Heart right ventricle (tissue), 16 donors: Measurements from ENCODE around the gene HTRA3. TPM values are rescaled to one million over a fixed set of nuclear protein-coding genes. Genes with fewer than 3 reads are reported as not detected.

Experiments used
- ATAC-seq, 8 donors: fragments of 200-7000 bp; cut with Tn5 transposase; one replicate each; pipeline ENCODE4 v1.9.1; 2020; ENCODE audit warnings: mild to moderate bottlenecking in 8 of 8, moderate library complexity in 8 of 8, moderate number of reproducible peaks in 1 of 8
- DNase-seq, 2 donors: peaks; one replicate each; pipeline ENCODE4 v3.0.0-alpha.2; 2020
- H3K27ac ChIP-seq, 10 donors: fragments of 200-600 bp; sonication (generic) in 2 of 10; one replicate each; pipeline versions ENCODE4 v1.5.0 to v1.8.0; 2020 to 2022; ENCODE audit warnings: mild to moderate bottlenecking in 3 of 10
- H3K27me3 ChIP-seq, 7 donors: fragments of 200-600 bp; one replicate each; pipeline ENCODE4 v1.8.0; 2021 to 2022; ENCODE audit warnings: mild to moderate bottlenecking in 2 of 7
- H3K36me3 ChIP-seq, 9 donors: fragments of 200-600 bp; sonication (generic) in 1 of 9; one replicate each; pipeline versions ENCODE4 v1.5.0 to v1.8.0; 2020 to 2022; ENCODE audit warnings: mild to moderate bottlenecking in 2 of 9
- H3K4me1 ChIP-seq, 9 donors: fragments of 200-600 bp; sonication (generic) in 1 of 9; one replicate each; pipeline versions ENCODE4 v1.5.0 to v1.8.0; 2020 to 2022; ENCODE audit warnings: mild to moderate bottlenecking in 4 of 9
- H3K4me3 ChIP-seq, 10 donors: fragments of 200-600 bp; sonication (generic) in 2 of 10; one replicate each; pipeline versions ENCODE4 v1.5.0 to v1.8.0; 2020 to 2022; ENCODE audit warnings: mild to moderate bottlenecking in 7 of 10, moderate library complexity in 2 of 10
- H3K9me3 ChIP-seq, 11 donors: fragments of 200-600 bp in 10 of 11; sonication (generic) in 2 of 11; one replicate each; pipeline versions ENCODE4 v1.5.0 to v1.8.0; 2013 to 2022; ENCODE audit warnings: mild to moderate bottlenecking in 2 of 11, control low read depth in 1 of 11, moderate library complexity in 1 of 11
- CTCF ChIP-seq, 9 donors: fragments of 200-600 bp; sonication (generic) in 2 of 9; IDR thresholded peaks; one replicate each; pipeline versions ENCODE4 v1.5.0 to v1.8.0; 2021 to 2022; ENCODE audit warnings: antibody characterized with exemption in 9 of 9, mild to moderate bottlenecking in 5 of 9, moderate library complexity in 1 of 9
- WGBS, 2 donors: extraction: QIAGEN DNeasy Blood & Tissue Kit; methylation state at CpG; one replicate each; pipeline ENCODE4 v1.1.7; 2013; ENCODE audit warnings: inconsistent platforms in 1 of 2; 5-methylcytosine and 5-hydroxymethylcytosine counted together
- intact Hi-C, 10 donors: fragments of 100-400 bp; cut with DNase I; formaldehyde crosslinking; loops; one replicate each; pipeline versions ENCODE4 v1.11.1 to v1.14.2; 2022
- polyA plus RNA-seq, 2 donors: library from polyadenylated mRNA; stranded (reverse); fragments of 200-250 nt; gene quantifications; one replicate each; pipeline ENCODE4 v1.2.3, GENCODE V29; 2013
- total RNA-seq, 10 donors: library from RNA; stranded (reverse); fragmentation: NEBNext Ultra II Directional in 3 of 10; extraction: Animal tissue kit (Norgen Biotek cat#: 25700) in 3 of 10; gene quantifications; one replicate each; pipeline versions ENCODE4 v1.2.1 to v1.2.4, GENCODE V29; 2021 to 2023
- donor health status: Arrhythmogenic right ventricular cardiomyopathy.
- donor health status: ischemic (EF 13 %, LVEDD 7.1; RV severe dilation, severe dysfunction).
- donor health status: healthy with polysubstance abuse.
- donor health status: DM: no; HTN: yes; CAD: no.
- donor health status: DM: no; HTN: no; CAD: no.
- donor health status: ischemic (EF 25% LVEDD 6.9; RV normal size, moderate dysfunction).
- donor health status: ischemic (EF 25% LVEDD 5.7; RV mildly dilated, moderate dysfunction).
- donor health status: healthy.
- donor health status: DM: yes; HTN: yes; CAD: no.
- donor health status: Ischemic cardiomyopathy.
- donor health status: ischemic (EF 35%, LVEDD 5.7; RV mildly dilated, moderate dysfunction).
- donor health status: nonischemic (EF 11% LVEDD 7.7; RV severe dilation, severe dysfunction).
- donor health status: DM: yes; HTN: yes; CAD: no.
- donor health status: PGD.
- donor health status: ischemic (EF 29% LVEDD 5.4; RV normal size, mild dysfunction).
- donor health status: nonischemic (EF 23%, LVEDD 6.1; RV moderate dilation, normal function).

Gene HTRA3
- total and polyA plus RNA-seq, 12 donors: 20.2 to 82.5 (median 54.2) TPM

- Histone ChIP-seq H3K27ac (no peak overlapping the region), H3K9me3 (no peaks in the 10 kb centered on the region), H3K4me3 (no peak overlapping the region), H3K4me1 (no peaks in the 10 kb centered on the region), H3K36me3 (peaks cover 0 to 89% (median 10%) of the 10 kb centered on the region in 9 donors), H3K27me3 (no peaks in the 10 kb centered on the region)
- DNase-seq (no peak), ATAC-seq (no peak)
- intact Hi-C loops: loop anchor here in 2 of 10 donors (5.0 to 10.0 kb wide), 2 partner anchors 58 to 60 kb away; no protein-coding TSS in a partner anchor
- WGBS, 2 donors: 87% methylated on average over 13 of the region's 13 CpGs
- TF ChIP-seq CTCF (IDR thresholded peaks at IDR 0.05): no peak
Measured at GRCh38 chr4:8235224-8235623, 34.3 kb upstream of the HTRA3 start.

- TF ChIP-seq CTCF (IDR thresholded peaks at IDR 0.05): no peak
- no peaks in the 10 kb centered on the region for H3K9me3 ChIP-seq
- no peak for DNase-seq
- H3K27me3 ChIP-seq: no peaks in the 10 kb centered on the region
- 95 to 97% methylated on average over 12 of the region's 12 CpGs for WGBS, 2 donors
- H3K36me3 ChIP-seq: peaks cover 0 to 93% (median 10%) of the 10 kb centered on the region in 9 donors
- H3K4me1 ChIP-seq: no peaks in the 10 kb centered on the region
- intact Hi-C loops: loop anchor here in 2 of 10 donors (5.0 to 10.0 kb wide), 2 partner anchors 58 to 61 kb away; no protein-coding TSS in a partner anchor
- no peak overlapping the region for H3K27ac ChIP-seq
- ATAC-seq: no peak
- H3K4me3 ChIP-seq: no peak overlapping the region
Measured at GRCh38 chr4:8235686-8236085, 33.9 kb upstream of the HTRA3 start.

DNA sequence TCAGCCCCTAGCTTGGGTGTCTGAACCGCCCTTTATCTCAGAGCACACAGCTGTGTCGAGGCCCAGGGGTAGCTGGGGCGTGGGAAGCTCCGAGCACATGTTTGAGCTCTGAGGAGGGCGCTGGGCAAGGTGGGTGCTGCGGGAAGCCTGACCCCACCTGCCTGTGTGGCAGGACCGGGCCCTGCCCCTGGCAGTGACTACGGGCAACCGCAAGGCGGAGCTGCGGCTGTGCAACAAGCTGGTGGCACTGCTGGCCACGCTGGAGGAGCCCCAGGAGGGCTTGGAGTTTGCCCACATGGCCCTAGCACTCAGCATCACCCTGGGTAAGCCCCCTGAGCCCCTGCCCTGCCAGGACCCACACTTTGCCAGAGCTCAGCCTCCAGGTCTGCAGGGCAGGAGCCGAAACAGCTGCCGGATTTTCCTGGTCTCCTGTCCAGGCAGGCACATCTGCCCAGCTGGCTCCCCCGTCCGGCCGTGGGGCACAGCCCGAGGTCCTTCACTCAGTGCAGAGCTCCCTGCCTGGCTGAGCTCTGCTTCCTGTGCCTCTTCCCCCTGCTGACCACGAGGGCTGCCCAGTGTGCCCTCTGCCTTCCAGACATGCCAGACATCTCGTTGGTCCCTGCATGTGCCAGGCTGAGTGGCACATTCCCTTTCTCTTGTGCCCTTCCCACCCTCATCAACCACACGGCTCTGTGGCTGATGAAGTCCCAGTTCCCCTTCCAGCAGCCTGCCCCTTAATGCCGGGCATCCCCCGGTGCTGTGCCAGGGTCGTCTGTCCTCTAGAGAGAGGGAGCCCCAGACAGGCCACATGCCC is 33.2 kb upstream of the HTRA3 start:
- Histone ChIP-seq H3K9me3 (no peaks in the 10 kb centered on the region), H3K27ac (no peak overlapping the region), H3K4me1 (no peaks in the 10 kb centered on the region), H3K36me3 (peaks cover 0 to 96% (median 10%) of the 10 kb centered on the region in 9 donors), H3K27me3 (no peaks in the 10 kb centered on the region), H3K4me3 (no peak overlapping the region)
- WGBS, 2 donors: 89 to 91% methylated on average over 24 of the region's 24 CpGs
- DNase-seq (no peak), ATAC-seq (no peak)
- intact Hi-C loops: loop anchor here in 2 of 10 donors (5.0 to 10.0 kb wide), 2 partner anchors 59 to 62 kb away; no protein-coding TSS in a partner anchor
- TF ChIP-seq CTCF (IDR thresholded peaks at IDR 0.05): no peak

- ATAC-seq (no peak), DNase-seq (no peak)
- Histone ChIP-seq H3K4me3 (no peak overlapping the region), H3K9me3 (no peaks in the 10 kb centered on the region), H3K36me3 (peaks cover 0 to 93% (median 10%) of the 10 kb centered on the region in 9 donors), H3K27me3 (no peaks in the 10 kb centered on the region), H3K4me1 (peaks cover 0 to under 1% (median 0%) of the 10 kb centered on the region in 9 donors), H3K27ac (no peak overlapping the region)
- intact Hi-C loops: loop anchor here in 2 of 10 donors (5.0 to 10.0 kb wide), 2 partner anchors 60 to 62 kb away; no protein-coding TSS in a partner anchor
- WGBS, 2 donors: 94 to 98% methylated on average over 9 of the region's 9 CpGs
- TF ChIP-seq CTCF (IDR thresholded peaks at IDR 0.05): no peak
Measured at GRCh38 chr4:8236920-8237195, 32.7 kb upstream of the HTRA3 start.
